ENCODE measurements around the gene FBLL1. TPM values are rescaled to one million over a fixed set of nuclear protein-coding genes. Genes with fewer than 3 reads are reported as not detected.
"Not testable (repeated sequence)": the region's sequence is repeated elsewhere in the genome, so short reads cannot be mapped to it uniquely, and the experiment has no call there.

FBLL1 gene
- total RNA-seq, 4 donors from 2014 or later, result 0.83 TPM; not detected in 3

DNA sequence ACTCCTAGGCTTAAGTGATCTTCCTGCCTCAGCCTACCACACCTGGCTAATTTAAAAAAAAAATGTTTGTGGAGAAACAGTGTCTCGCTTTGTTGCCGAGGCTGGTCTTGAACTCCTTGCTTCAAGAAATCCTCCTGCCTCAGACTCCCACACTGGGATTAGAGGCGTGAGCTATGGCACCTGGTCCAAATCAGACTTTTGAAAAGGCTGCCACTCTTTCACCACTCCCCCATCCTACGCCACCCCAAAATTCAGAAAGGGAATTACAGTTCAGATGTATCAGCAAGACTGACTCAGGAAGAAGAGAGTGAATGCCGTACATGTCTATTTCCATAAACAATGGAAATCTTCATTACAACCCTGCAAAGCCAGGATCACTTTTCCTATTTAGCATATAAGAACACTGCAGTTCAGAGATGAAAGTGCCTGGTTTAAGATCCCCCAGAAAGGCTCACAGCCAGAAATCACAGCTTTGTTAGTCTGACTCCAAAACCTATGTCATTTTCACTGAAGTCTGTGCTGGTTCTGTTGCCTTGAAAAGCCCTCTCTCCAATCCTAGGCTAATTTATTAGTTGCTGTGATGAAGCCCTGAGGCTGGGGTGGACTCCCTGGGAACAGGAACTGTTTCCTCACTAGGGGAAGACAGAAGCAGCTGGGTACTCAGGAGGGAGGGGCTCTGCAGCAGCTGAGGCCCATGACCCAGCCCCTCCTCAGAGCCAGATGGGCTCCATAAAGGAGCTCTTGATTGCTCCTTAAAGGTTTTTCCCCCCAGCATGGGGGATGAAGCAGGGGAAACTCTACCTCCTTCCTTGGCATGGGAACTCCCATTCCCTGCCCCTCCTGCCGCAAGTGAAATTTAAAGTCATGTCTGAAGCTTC lies 3.1 kb downstream of the FBLL1 start:
- Histone ChIP-seq H3K36me3 (no peaks in the 10 kb centered on the region), H3K9me3 (no peaks in the 10 kb centered on the region), H3K4me1 (no peaks in the 10 kb centered on the region), H3K27ac (no peak overlapping the region), H3K4me3 (no peak overlapping the region), H3K27me3 (peaks cover 0 to 6% of the 10 kb centered on the region in 2 donors)
- intact Hi-C loops (cut with DNase I; ENCODE audit: low total_unique reads), result no loop called here
- TF ChIP-seq, protein P1, sequence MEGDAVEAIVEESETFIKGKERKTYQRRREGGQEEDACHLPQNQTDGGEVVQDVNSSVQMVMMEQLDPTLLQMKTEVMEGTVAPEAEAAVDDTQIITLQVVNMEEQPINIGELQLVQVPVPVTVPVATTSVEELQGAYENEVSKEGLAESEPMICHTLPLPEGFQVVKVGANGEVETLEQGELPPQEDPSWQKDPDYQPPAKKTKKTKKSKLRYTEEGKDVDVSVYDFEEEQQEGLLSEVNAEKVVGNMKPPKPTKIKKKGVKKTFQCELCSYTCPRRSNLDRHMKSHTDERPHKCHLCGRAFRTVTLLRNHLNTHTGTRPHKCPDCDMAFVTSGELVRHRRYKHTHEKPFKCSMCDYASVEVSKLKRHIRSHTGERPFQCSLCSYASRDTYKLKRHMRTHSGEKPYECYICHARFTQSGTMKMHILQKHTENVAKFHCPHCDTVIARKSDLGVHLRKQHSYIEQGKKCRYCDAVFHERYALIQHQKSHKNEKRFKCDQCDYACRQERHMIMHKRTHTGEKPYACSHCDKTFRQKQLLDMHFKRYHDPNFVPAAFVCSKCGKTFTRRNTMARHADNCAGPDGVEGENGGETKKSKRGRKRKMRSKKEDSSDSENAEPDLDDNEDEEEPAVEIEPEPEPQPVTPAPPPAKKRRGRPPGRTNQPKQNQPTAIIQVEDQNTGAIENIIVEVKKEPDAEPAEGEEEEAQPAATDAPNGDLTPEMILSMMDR (IDR thresholded peaks at IDR 0.05), result no peak
- TF ChIP-seq POLR2A (IDR thresholded peaks at IDR 0.05), result no peak
- DNase-seq, result no peak

DNA sequence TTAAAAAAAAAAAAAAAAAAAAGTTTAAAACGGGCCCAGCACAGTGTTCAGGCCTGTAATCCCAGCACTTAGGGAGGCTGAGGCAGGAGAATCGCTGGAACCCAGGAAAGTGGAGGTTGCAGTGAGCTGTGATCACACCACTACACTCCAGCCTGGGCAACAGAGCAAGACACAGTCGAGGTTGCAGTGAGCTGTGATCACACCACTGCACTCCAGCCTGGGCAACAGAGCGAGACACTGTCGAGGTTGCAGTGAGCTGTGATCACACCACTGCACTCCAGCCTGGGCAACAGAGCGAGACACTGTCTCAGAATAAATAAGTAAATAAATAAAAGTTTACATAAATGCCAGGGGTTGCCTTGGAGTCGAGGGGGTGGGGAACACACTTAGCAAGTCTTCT lies 5.2 kb downstream of the FBLL1 start:
- H3K4me3 ChIP-seq; DNase-seq; H3K36me3 ChIP-seq; H3K27ac ChIP-seq; H3K27me3 ChIP-seq; H3K4me1 ChIP-seq; intact Hi-C loops (cut with DNase I; ENCODE audit: low total_unique reads); H3K9me3 ChIP-seq: not testable (repeated sequence)

- Histone ChIP-seq H3K36me3 (no peaks in the 10 kb centered on the region), H3K27ac (no peak overlapping the region), H3K4me1 (no peaks in the 10 kb centered on the region), H3K27me3 (no peaks in the 10 kb centered on the region), H3K9me3 (no peaks in the 10 kb centered on the region), H3K4me3 (no peak overlapping the region)
- intact Hi-C loops (cut with DNase I; ENCODE audit: low total_unique reads), result no loop called here
- no peak for DNase-seq
- no peak for TF ChIP-seq POLR2A (IDR thresholded peaks at IDR 0.05)
- TF ChIP-seq, protein P1 (IDR thresholded peaks at IDR 0.05), result no peak
Observed at GRCh38 chr5:168537176-168537575, 8.1 kb downstream of the FBLL1 start.

DNA sequence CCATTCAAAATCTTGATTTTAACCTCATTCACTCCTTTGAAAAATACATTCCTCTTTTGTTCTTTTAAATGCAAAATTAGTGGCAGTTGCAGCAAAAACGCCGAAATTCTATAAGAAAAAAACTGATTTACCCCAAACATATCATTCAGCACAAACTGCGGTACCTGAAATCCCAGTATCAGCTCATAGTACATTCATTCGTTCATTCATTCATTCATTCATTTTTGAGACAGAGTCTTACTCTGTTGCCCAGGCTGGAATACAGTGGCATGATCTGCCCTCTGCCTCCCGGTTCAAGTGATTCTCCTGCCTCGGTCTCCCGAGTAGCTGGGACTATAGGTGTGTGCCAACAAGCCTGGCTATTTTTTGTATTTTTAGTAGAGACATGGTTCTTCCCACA lies 20.4 kb downstream of the FBLL1 start:
- Histone ChIP-seq H3K27me3 (no peaks in the 10 kb centered on the region), H3K9me3 (no peaks in the 10 kb centered on the region), H3K27ac (no peak overlapping the region), H3K4me1 (no peaks in the 10 kb centered on the region), H3K36me3 (no peaks in the 10 kb centered on the region), H3K4me3 (no peak overlapping the region)
- TF ChIP-seq POLR2A (IDR thresholded peaks at IDR 0.05), result no peak
- TF ChIP-seq, protein P1 (IDR thresholded peaks at IDR 0.05), result no peak
- intact Hi-C loops (cut with DNase I; ENCODE audit: low total_unique reads), result no loop called here
- DNase-seq, result no peak

DNA sequence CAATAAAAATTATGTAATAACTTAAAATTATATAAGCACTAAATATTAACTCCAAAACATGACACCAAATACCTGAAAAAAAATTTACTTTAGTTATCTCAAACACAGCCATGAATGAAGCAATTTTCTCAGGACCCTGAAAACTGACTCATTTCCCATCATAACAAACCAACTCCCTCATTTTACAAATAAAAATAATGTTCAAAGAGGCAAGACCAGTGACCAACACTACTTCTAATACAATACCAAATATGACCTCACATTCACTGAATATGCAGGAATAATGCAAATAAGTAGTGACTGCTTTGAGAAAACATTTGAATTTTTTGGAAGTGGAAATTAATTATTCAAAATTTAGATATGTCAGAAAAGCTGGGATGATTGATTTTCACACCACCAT lies 21.6 kb downstream of the FBLL1 start:
- Histone ChIP-seq H3K36me3 (no peaks in the 10 kb centered on the region), H3K27me3 (no peaks in the 10 kb centered on the region), H3K27ac (no peak overlapping the region), H3K9me3 (no peaks in the 10 kb centered on the region), H3K4me3 (no peak overlapping the region), H3K4me1 (no peaks in the 10 kb centered on the region)
- intact Hi-C loops (cut with DNase I; ENCODE audit: low total_unique reads), result no loop called here
- no peak for DNase-seq
- TF ChIP-seq, protein P1 (IDR thresholded peaks at IDR 0.05), result no peak
- TF ChIP-seq POLR2A (IDR thresholded peaks at IDR 0.05), result no peak
